ENCODE data around the gene C19orf38.

The C19orf38 gene, protein sequence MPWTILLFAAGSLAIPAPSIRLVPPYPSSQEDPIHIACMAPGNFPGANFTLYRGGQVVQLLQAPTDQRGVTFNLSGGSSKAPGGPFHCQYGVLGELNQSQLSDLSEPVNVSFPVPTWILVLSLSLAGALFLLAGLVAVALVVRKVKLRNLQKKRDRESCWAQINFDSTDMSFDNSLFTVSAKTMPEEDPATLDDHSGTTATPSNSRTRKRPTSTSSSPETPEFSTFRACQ

DNA sequence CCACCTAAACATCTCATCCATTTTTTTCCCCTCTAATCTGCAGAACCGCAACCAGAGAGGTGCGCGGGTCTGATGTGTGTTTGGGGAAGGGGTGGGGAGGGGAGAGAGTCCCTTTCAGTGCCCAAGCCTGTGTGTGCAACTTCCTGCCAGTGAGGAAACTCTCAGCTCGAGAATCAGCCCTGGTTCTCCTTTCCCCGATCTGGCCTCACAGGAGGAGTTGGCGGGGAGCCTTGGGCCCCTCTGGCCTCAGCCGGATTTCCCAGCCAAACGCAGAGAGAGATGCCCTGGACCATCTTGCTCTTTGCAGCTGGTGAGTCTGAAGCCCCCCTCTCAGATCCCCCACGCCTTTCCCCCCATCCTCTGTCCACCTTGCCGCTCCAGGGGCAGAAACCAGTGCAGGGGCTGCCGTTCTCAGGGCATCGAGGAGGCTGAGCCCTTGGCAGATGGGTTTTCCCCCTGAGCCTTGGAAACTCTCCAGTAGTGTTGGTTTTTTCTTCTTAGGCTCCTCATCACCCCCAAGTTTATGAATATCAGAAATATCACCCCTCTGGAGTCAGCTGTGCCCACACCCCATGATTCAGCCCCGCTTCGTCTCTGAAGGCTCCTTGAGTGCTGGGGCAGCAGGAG, at the start of gene C19orf38:
TSS of gene C19orf38 (plus strand) at position 186 of the 627 bp plus-strand sequence. CDS start at position 280, 94 bp downstream.
- FAIRE-seq: no peak

GRCh38 chr19:10800488-10800887, 47.7 kb upstream of the C19orf38 start:
- no peak for FAIRE-seq

GRCh38 chr19:10802479-10802878, 45.7 kb upstream of the C19orf38 start:
- no peak for FAIRE-seq

DNA sequence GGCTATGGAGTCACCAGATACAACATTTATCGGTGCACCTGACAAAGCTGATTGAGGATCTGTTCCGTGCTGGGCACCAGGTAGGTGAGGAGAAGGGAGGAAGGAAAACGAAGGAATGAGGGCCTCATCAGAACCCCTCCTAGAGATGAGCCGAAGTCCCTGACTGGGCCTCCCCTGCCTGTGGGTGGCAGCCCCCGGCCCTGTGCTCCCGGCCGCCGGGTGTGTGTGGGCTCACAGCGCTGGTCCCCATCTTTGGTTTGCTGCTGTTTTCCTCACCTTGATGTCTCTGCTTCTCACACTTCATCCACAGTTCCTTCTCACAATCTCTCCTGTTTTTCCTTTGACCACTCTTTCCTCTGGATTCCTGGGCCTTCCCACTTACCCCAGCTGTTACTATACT, 45.0 kb upstream of the C19orf38 start:
- FAIRE-seq: no peak

- no peak for FAIRE-seq
Measured at GRCh38 chr19:10805065-10805757, 43.0 kb upstream of the C19orf38 start.

DNA sequence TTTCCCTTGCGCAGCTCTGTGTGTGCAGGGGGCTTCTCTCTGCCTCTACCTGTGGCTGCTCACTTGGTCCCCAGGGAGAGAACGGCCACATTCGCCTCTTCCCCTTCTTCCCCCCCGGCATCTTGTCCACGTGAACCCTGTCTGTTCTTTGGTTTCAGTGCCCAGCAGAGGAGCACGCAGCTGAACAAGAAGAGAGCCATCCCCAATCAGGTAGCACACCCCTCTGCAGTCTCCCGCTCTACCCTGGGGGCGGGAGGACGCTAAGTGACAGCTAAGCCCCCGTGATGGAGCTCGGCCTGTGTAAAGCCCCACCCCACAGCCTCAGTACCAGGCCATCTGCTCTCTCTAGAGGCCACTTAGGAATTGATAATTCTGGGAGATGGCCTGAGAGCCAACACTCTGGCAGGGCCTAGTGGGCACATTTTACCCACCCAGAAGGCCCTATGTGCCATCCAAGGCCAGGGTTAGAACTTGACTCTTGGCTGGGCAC, 42.4 kb upstream of the C19orf38 start:
- FAIRE-seq: no peak

DNA sequence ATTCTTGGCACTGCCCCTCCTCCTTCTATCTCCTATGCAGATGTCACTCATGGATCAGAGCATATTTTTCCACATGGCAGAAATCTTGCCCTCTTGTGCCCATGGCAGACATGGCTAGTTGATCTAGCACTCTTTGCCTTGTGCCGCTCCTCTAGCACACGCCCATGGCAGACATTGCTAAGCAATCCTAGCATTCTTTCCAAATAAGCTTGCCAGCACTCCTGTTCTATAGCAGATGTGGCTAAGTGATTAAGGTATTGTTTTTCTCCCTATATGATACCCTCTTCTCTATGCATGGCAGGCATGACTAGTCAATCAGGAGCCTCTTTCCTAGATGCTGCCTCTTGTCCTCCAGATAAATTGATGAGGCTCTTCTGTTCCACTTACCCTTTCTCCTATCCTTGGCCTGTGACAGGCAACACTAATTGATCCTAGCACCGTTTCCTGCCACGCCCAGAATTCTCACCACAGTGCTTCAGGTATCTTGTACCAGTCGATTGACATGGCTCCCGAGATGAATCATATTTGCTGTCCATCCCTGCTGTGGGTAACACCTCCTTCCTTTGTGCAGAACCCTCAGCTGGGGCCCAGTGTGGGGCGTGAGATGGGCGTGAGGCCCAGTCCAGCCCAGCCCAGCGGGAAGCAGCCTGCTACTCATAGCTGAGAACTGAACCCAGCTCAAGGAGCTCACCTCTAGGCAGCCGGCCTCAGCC, 39.1 kb upstream of the C19orf38 start:
- FAIRE-seq: no peak

GRCh38 chr19:10809651-10810285, 38.4 kb upstream of the C19orf38 start:
- FAIRE-seq: no peak

- FAIRE-seq: no peak
Measured at GRCh38 chr19:10811391-10812111, 36.7 kb upstream of the C19orf38 start.

GRCh38 chr19:10812196-10812595, 36.0 kb upstream of the C19orf38 start:
- no peak for FAIRE-seq

DNA sequence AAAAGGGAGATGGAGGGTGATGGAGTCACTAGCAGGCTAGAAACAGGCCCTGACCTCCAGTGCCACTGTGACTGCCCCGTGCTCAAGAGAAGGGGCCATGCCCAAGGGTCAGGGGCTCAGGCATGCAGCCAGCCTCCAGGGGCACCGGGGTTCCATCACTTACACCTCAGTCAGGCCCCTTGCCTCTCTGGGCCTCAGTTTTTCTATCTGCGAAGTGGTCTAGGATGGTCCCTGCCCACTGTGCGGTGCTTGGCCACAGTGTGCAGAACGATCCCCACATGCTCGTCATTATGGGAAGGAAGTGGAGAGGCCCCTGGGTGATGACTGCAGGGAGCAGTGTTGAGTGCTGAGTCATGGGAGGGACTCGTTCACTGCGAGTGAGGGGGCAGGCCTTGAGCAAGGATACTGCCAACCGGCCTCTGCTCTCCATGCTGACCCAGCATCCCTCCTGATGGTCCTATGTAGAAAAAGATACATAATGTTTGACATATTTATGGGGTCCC, 35.3 kb upstream of the C19orf38 start:
- FAIRE-seq: no peak

GRCh38 chr19:10815007-10815536, 33.1 kb upstream of the C19orf38 start:
- no peak for FAIRE-seq

DNA sequence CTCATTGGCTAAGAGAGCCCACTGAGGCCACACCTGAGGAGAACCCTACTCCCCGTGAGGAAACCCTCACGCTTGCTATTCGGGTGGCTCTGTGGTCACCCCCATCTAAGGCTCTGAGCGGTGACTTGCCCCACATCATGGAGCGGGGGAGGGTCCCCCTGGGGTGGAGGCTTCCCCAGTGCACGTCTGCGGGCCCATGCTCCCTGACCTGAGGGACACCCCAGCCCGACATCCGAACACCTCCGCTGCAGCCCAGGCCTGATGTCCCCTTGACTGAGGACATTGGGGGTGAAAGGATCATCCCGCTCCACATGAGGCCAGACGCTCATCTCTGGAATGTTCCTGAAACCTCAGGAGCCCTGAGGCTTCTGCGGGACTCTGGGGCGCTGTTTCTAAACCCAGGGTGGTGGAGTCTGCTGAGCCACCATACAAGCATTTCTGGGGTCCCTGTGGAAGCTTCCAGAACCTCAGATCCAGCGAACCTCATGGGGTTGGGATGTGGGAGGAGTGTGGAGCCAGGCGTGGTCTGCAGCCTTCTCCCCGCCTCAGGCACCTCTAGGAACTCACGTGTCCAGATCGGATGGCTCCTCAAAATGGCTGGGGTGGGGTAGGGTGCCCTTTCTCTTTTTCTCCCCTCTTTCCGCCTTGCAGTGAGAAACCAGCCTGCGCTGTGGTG, 32.1 kb upstream of the C19orf38 start:
- FAIRE-seq: no peak

- FAIRE-seq: no peak
Measured at GRCh38 chr19:10816691-10817090, 31.5 kb upstream of the C19orf38 start.

DNA sequence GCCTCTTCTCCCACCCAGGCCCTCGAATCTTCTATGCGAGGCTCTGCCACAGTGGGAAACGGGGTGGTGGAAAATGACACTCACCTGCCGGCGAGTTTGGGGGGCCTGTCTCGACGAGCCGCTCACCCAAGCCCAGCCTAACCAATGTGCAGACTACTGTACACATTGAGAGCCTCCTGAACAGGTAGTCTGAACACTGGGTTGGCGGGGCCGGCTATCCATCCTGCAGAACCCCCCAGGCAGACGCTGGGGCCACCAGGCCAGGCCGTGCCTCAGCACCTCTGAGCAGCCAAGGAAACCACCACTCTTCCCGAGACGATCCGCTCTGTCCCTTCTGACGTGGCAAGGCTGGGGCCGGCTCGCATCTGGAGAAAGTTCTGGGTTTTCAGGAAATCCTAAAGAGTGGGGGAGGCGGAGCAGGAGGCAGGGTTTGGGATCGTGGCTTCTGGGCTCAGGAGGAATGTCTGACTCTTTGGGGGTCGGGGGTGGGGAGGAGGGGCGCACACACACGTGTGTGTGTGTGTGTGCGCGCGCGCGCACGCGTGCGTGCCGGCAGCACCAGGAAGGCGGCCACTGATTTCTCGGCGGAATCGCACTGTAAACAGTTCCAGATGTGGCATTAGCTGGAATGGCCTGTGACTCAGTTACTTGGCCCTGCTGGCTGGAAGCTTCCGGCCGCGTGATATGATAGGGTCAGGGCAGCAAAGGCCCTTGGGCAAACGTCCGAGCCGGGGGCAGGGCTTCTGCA, 30.8 kb upstream of the C19orf38 start:
- peak; percentile 12 for FAIRE-seq

- no peak for FAIRE-seq
Measured at GRCh38 chr19:10818301-10819123, 29.7 kb upstream of the C19orf38 start.

- no peak for FAIRE-seq
Measured at GRCh38 chr19:10819124-10820060, 28.8 kb upstream of the C19orf38 start.

DNA sequence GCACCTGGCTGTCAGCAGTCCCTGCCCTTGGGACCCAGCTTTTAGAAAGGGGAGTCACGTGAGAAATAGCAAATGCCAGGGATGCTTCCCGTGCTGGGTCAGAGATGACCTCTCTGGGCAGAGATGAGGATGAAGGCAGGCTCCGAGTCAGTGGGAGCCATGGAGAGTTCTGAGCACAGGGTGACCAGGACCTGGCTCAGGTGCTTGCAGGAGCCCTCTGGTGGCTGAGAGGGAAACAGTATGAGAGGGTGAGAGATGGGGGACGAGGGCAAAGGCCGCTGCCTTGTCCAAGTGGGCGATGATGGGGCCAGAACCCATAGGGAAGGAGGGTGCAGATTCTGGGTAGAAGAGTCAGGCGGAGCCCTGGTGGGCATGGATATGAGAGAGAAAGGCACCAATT, 28.0 kb upstream of the C19orf38 start:
- FAIRE-seq: no peak
